HEK293 (cell line): ENCODE measurements around the gene CCDC152.

Source experiments
- CTCF ChIA-PET: fragments of 350-600 bp; formaldehyde crosslinking; extraction: SDS; loops from one replicate; lab custom pipeline; 2021; ENCODE audit warnings: antibody characterized with exemption; lab: Yijun Ruan, JAX
- POLR2A ChIA-PET: fragments of 300-600 bp; formaldehyde crosslinking; extraction: SDS; loops from one replicate; lab custom pipeline; 2020; ENCODE audit warnings: antibody characterized with exemption, inconsistent platforms; lab: Yijun Ruan, JAX
- H3K27ac ChIP-seq: fragments of 200-500 bp; sonication (Bioruptor generic); 2 replicates; pipeline ENCODE4 v1.5.1; 2014; ENCODE audit warnings: low read depth, low read length, control low read depth, inconsistent platforms; ENCODE audit errors: extremely low read depth
- H3K36me3 ChIP-seq, 2 experiments: fragments of 200-500 bp in 1 of 2; sonication (Bioruptor generic) in 1 of 2; 1 replicate in 1 of 2; 2 replicates in 1 of 2; pipeline ENCODE4 v1.5.1; 2014 to 2017; ENCODE audit warnings: inconsistent platforms in 2 of 2, low read length in 2 of 2; ENCODE audit not compliant: control insufficient read depth in 2 of 2, insufficient read depth in 1 of 2
- H3K4me1 ChIP-seq: fragments of 200-500 bp; sonication (Bioruptor generic); 2 replicates; pipeline ENCODE4 v1.5.1; 2014; ENCODE audit warnings: mild to moderate bottlenecking, low read length, inconsistent platforms; ENCODE audit not compliant: control insufficient read depth, insufficient read depth
- H3K4me3 ChIP-seq: 2 replicates; pipeline ENCODE4 v1.5.1; 2011; ENCODE audit warnings: low read depth, mild to moderate bottlenecking, control low read depth, low read length, moderate library complexity
- H3K9me3 ChIP-seq: fragments of 200-500 bp; sonication (Bioruptor generic); 2 replicates; pipeline ENCODE4 v1.5.1; 2014; ENCODE audit warnings: low read depth, low read length, inconsistent platforms; ENCODE audit not compliant: control insufficient read depth, insufficient read depth
- BCL11A ChIP-seq: fragments of 450-650 bp; formaldehyde crosslinking; IDR thresholded peaks from 2 replicates; pipeline ENCODE4 v1.5.1; 2016; ENCODE audit warnings: low read depth, missing biosample characterization, missing genetic modification characterization
- BCL11B ChIP-seq: fragments of 450-650 bp; formaldehyde crosslinking; IDR thresholded peaks from 2 replicates; pipeline ENCODE4 v1.5.1; 2016; ENCODE audit warnings: low read depth, missing biosample characterization, missing genetic modification characterization
- HOXC10 ChIP-seq: sonication (generic); formaldehyde crosslinking; IDR thresholded peaks from 2 replicates; pipeline ENCODE4 v1.8.1; 2023; ENCODE audit warnings: mild to moderate bottlenecking, missing genetic modification reagents
- KLF8 ChIP-seq: fragments of 450-650 bp; formaldehyde crosslinking; IDR thresholded peaks from 2 replicates; pipeline ENCODE4 v1.5.1; 2016; ENCODE audit warnings: missing biosample characterization, missing genetic modification characterization
- KLF9 ChIP-seq: fragments of 450-650 bp; formaldehyde crosslinking; IDR thresholded peaks from 2 replicates; pipeline ENCODE4 v1.5.1; 2016; ENCODE audit warnings: missing biosample characterization, missing genetic modification characterization, low read depth
- PRDM1 ChIP-seq: fragments of 450-650 bp; formaldehyde crosslinking; IDR thresholded peaks from 2 replicates; pipeline ENCODE4; 2016; ENCODE audit warnings: missing biosample characterization, missing genetic modification characterization
- PRDM10 ChIP-seq: fragments of 450-650 bp; formaldehyde crosslinking; IDR thresholded peaks from 2 replicates; pipeline ENCODE4 v1.5.1; 2016; ENCODE audit warnings: missing biosample characterization, missing genetic modification characterization
- RBAK ChIP-seq: fragments of 450-650 bp; formaldehyde crosslinking; IDR thresholded peaks from 2 replicates; pipeline ENCODE4 v1.5.1; 2016; ENCODE audit warnings: missing biosample characterization, missing genetic modification characterization
- REPIN1 ChIP-seq: fragments of 450-650 bp; formaldehyde crosslinking; IDR thresholded peaks from 2 replicates; pipeline ENCODE4 v1.5.1; 2017; ENCODE audit warnings: missing biosample characterization, missing genetic modification characterization, low read depth
- SALL2 ChIP-seq: fragments of 450-650 bp; formaldehyde crosslinking; IDR thresholded peaks from 2 replicates; pipeline ENCODE4 v1.5.0; 2017; ENCODE audit warnings: missing biosample characterization, mild to moderate bottlenecking, missing genetic modification characterization, borderline replicate concordance
- SETDB1 ChIP-seq: IDR thresholded peaks from one replicate; pipeline ENCODE4 v1.6.1; 2017; ENCODE audit warnings: mild to moderate bottlenecking, low read length, moderate library complexity, mixed read lengths; ENCODE audit not compliant: insufficient read length
- ZBTB7A ChIP-seq: fragments of 450-650 bp; formaldehyde crosslinking; IDR thresholded peaks from 2 replicates; pipeline ENCODE4 v1.5.1; 2016; ENCODE audit warnings: low read depth, missing biosample characterization, missing genetic modification characterization
- ZFHX2 ChIP-seq: fragments of 450-650 bp; formaldehyde crosslinking; conservative IDR thresholded peaks from 2 replicates; pipeline ENCODE4 v1.5.1; 2016; ENCODE audit warnings: missing biosample characterization, missing genetic modification characterization
- ZFP69B ChIP-seq: fragments of 450-650 bp; formaldehyde crosslinking; IDR thresholded peaks from 2 replicates; pipeline ENCODE4 v1.5.1; 2016; ENCODE audit warnings: missing biosample characterization, missing genetic modification characterization
- ZNF274 ChIP-seq, 2 experiments: fragments of 200-500 bp in 1 of 2; fragments of 450-650 bp in 1 of 2; sonication (Bioruptor generic) in 1 of 2; formaldehyde crosslinking in 1 of 2; IDR thresholded peaks; 2 replicates each; pipeline versions ENCODE4 v1.5.1 to v1.6.1; 2014 to 2016; ENCODE audit warnings: borderline replicate concordance in 1 of 2, inconsistent platforms in 1 of 2, low read length in 1 of 2, missing biosample characterization in 1 of 2, missing genetic modification characterization in 1 of 2
- ZNF335 ChIP-seq: fragments of 450-650 bp; formaldehyde crosslinking; conservative IDR thresholded peaks from 2 replicates; pipeline ENCODE4 v1.5.1; 2016; ENCODE audit warnings: missing biosample characterization, missing genetic modification characterization
- ZNF341 ChIP-seq: fragments of 450-650 bp; formaldehyde crosslinking; IDR thresholded peaks from 2 replicates; pipeline ENCODE4; 2016; ENCODE audit warnings: low read depth, missing biosample characterization, missing genetic modification characterization
- ZNF449 ChIP-seq: fragments of 450-650 bp; formaldehyde crosslinking; IDR thresholded peaks from 2 replicates; pipeline ENCODE4 v1.5.1; 2017; ENCODE audit warnings: missing biosample characterization, mild to moderate bottlenecking, missing genetic modification characterization, moderate library complexity
- ZNF514 ChIP-seq: fragments of 450-650 bp; formaldehyde crosslinking; IDR thresholded peaks from 2 replicates; pipeline ENCODE4 v1.5.1; 2016; ENCODE audit warnings: missing biosample characterization, missing genetic modification characterization
- ZNF555 ChIP-seq: fragments of 450-650 bp; formaldehyde crosslinking; conservative IDR thresholded peaks from 2 replicates; pipeline ENCODE4 v1.5.1; 2017; ENCODE audit warnings: missing biosample characterization, mild to moderate bottlenecking, missing genetic modification characterization, inconsistent platforms
- ZNF701 ChIP-seq: fragments of 450-650 bp; formaldehyde crosslinking; IDR thresholded peaks from 2 replicates; pipeline ENCODE4 v1.5.1; 2016; ENCODE audit warnings: missing biosample characterization, missing genetic modification characterization
- ZNF747 ChIP-seq: fragments of 450-650 bp; formaldehyde crosslinking; IDR thresholded peaks from 2 replicates; pipeline ENCODE4 v1.5.1; 2016; ENCODE audit warnings: missing biosample characterization, missing genetic modification characterization
- ZNF776 ChIP-seq: fragments of 450-650 bp; formaldehyde crosslinking; IDR thresholded peaks from 2 replicates; pipeline ENCODE4 v1.5.0; 2017; ENCODE audit warnings: missing biosample characterization, missing genetic modification characterization, borderline replicate concordance
- ZNF777 ChIP-seq: fragments of 450-650 bp; formaldehyde crosslinking; IDR thresholded peaks from 2 replicates; pipeline ENCODE4 v1.5.1; 2017; ENCODE audit warnings: missing biosample characterization, missing genetic modification characterization, borderline replicate concordance
- ZNF792 ChIP-seq: fragments of 450-650 bp; formaldehyde crosslinking; IDR thresholded peaks from 2 replicates; pipeline ENCODE4 v1.5.1; 2016; ENCODE audit warnings: missing biosample characterization, missing genetic modification characterization
- ZNF830 ChIP-seq: fragments of 450-650 bp; IDR thresholded peaks from 2 replicates; pipeline ENCODE4 v1.5.0; 2018; ENCODE audit warnings: missing biosample characterization, missing genetic modification characterization, low read depth, mild to moderate bottlenecking, moderate library complexity
- TF ChIP-seq, protein P1 (sequence below): fragments of 450-650 bp; formaldehyde crosslinking; IDR thresholded peaks from 2 replicates; pipeline ENCODE4 v1.5.1; 2016; ENCODE audit warnings: missing biosample characterization, missing genetic modification characterization

Gene CCDC152

GRCh38 chr5:42826757-42827515, 70.3 kb downstream of the CCDC152 start (continued):
- TF ChIP-seq ZNF274 (IDR thresholded peaks at IDR 0.05; ENCODE audit: low read length) (no peak), ZNF274 (tag by site-specific recombination; IDR thresholded peaks at IDR 0.05; ENCODE audit: borderline replicate concordance) (no peak), ZBTB7A (no peak), ZNF701 (tag by site-specific recombination) (no peak), ZFP69B (tag by site-specific recombination) (no peak), ZNF830 (tag by site-specific recombination) (no peak), ZNF449 (no peak), SALL2 (tag by site-specific recombination) (no peak), ZNF792 (no peak), BCL11B (no peak)
- TF ChIP-seq, protein P1, sequence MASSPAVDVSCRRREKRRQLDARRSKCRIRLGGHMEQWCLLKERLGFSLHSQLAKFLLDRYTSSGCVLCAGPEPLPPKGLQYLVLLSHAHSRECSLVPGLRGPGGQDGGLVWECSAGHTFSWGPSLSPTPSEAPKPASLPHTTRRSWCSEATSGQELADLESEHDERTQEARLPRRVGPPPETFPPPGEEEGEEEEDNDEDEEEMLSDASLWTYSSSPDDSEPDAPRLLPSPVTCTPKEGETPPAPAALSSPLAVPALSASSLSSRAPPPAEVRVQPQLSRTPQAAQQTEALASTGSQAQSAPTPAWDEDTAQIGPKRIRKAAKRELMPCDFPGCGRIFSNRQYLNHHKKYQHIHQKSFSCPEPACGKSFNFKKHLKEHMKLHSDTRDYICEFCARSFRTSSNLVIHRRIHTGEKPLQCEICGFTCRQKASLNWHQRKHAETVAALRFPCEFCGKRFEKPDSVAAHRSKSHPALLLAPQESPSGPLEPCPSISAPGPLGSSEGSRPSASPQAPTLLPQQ (tag by site-specific recombination), result no peak
- TF ChIP-seq, all 188 proteins: peak for 0

DNA sequence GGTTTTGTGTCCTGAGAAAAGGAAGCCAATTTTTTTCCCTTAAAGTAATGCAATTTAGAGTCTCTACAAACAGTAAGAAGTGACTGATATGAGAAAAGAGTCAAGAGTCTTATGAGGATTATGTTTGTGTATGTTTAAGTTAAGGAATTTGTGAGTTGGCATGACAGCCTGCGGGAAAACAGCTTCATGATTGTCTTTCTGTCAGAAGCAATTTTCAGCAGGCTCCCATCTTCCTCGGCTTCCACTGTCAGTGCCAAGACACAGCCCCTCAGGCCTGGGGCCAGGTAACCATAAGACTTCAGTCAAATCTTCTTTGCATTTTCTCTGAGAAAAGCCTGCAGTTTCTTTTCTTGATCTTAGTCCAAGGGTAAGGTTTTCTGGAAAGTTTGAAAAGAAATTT, 72.1 kb downstream of the CCDC152 start:
- Histone ChIP-seq H3K36me3 (no peaks in the 10 kb centered on the region), H3K4me1 (no peaks in the 10 kb centered on the region), H3K27ac (no peak overlapping the region), H3K9me3 (no peaks in the 10 kb centered on the region), H3K4me3 (no peak overlapping the region)
- CTCF ChIA-PET, result no interaction called here
- TF ChIP-seq SETDB1 (no peak), ZNF777 (tag by site-specific recombination) (no peak), ZNF514 (tag by site-specific recombination) (no peak), ZFHX2 (tag by site-specific recombination) (no peak), ZNF335 (tag by site-specific recombination) (no peak), ZNF776 (tag by site-specific recombination) (no peak), PRDM1 (tag by site-specific recombination) (no peak), KLF8 (tag by site-specific recombination) (no peak), BCL11A (no peak), ZNF555 (tag by site-specific recombination) (no peak), HOXC10 (CRISPR knock-in tag) (no peak), BCL11B (no peak), ZNF341 (no peak), KLF9 (no peak), RBAK (no peak), PRDM10 (tag by site-specific recombination) (no peak), REPIN1 (tag by site-specific recombination) (no peak), ZNF747 (tag by site-specific recombination) (no peak), ZNF792 (no peak)
- POLR2A ChIA-PET, result no interaction called here
